Measurements from ENCODE around the gene CPSF3. TPM values are rescaled to one million over a fixed set of nuclear protein-coding genes. Genes with fewer than 3 reads are reported as not detected.
A peak's percentile ranks its signal among the peaks of the same experiment; 100 is the strongest.
"Not testable (repeated sequence)": the region's sequence is repeated elsewhere in the genome, so short reads cannot be mapped to it uniquely, and the experiment has no call there.

CPSF3 gene
- total RNA-seq, 1 donor from 2014 or later, result 86.4 TPM

GRCh38 chr2:9391961-9392720, 31.3 kb upstream of the CPSF3 start:
- H3K4me1 Mint-ChIP-seq, result peaks cover 14% of the 10 kb centered on the region
- H3K36me3 Mint-ChIP-seq (ENCODE audit: low read depth), result peaks cover 9% of the 10 kb centered on the region
- no peak for DNase-seq (ENCODE audit: low read depth, low spot score)
- TF ChIP-seq CTCF (conservative IDR thresholded peaks at IDR 0.05), result no peak
- no peaks in the 10 kb centered on the region for H3K9me3 Mint-ChIP-seq
- no peaks in the 10 kb centered on the region for H3K27me3 Mint-ChIP-seq (ENCODE audit: low read depth)
- H3K4me3 Mint-ChIP-seq, result no peak overlapping the region
- peak overlapping the region; percentile 43 for H3K27ac Mint-ChIP-seq (ENCODE audit: unreplicated experiment)

- H3K27ac Mint-ChIP-seq (ENCODE audit: unreplicated experiment), result peak overlapping the region; percentile 75
- no peak overlapping the region for H3K4me3 Mint-ChIP-seq
- no peaks in the 10 kb centered on the region for H3K9me3 Mint-ChIP-seq
- peaks cover 9% of the 10 kb centered on the region for H3K36me3 Mint-ChIP-seq (ENCODE audit: low read depth)
- DNase-seq (ENCODE audit: low read depth, low spot score), result no peak
- H3K4me1 Mint-ChIP-seq, result peaks cover 14% of the 10 kb centered on the region
- no peak for TF ChIP-seq CTCF (conservative IDR thresholded peaks at IDR 0.05)
- H3K27me3 Mint-ChIP-seq (ENCODE audit: low read depth), result no peaks in the 10 kb centered on the region
Observed at GRCh38 chr2:9392898-9393765, 30.3 kb upstream of the CPSF3 start.

GRCh38 chr2:9394816-9395215, 28.6 kb upstream of the CPSF3 start:
- Mint-ChIP-seq H3K27ac (ENCODE audit: unreplicated experiment) (no peak overlapping the region), H3K4me1 (peaks cover 25% of the 10 kb centered on the region), H3K36me3 (ENCODE audit: low read depth) (peaks cover 9% of the 10 kb centered on the region), H3K27me3 (ENCODE audit: low read depth) (no peaks in the 10 kb centered on the region), H3K9me3 (no peaks in the 10 kb centered on the region), H3K4me3 (no peak overlapping the region)
- DNase-seq (ENCODE audit: low read depth, low spot score), result no peak
- TF ChIP-seq CTCF (conservative IDR thresholded peaks at IDR 0.05), result no peak

GRCh38 chr2:9397201-9397600, 26.3 kb upstream of the CPSF3 start:
- Mint-ChIP-seq H3K4me1 (peaks cover 25% of the 10 kb centered on the region), H3K27me3 (ENCODE audit: low read depth) (no peaks in the 10 kb centered on the region), H3K9me3 (no peaks in the 10 kb centered on the region), H3K4me3 (no peak overlapping the region), H3K27ac (ENCODE audit: unreplicated experiment) (no peak overlapping the region), H3K36me3 (ENCODE audit: low read depth) (peaks cover 5% of the 10 kb centered on the region)
- TF ChIP-seq CTCF (conservative IDR thresholded peaks at IDR 0.05), result no peak
- no peak for DNase-seq (ENCODE audit: low read depth, low spot score)

- H3K36me3 Mint-ChIP-seq (ENCODE audit: low read depth); DNase-seq (ENCODE audit: low read depth, low spot score); H3K9me3 Mint-ChIP-seq; H3K27me3 Mint-ChIP-seq (ENCODE audit: low read depth); H3K27ac Mint-ChIP-seq (ENCODE audit: unreplicated experiment); H3K4me3 Mint-ChIP-seq: not testable (repeated sequence)
- H3K4me1 Mint-ChIP-seq, result peaks cover 16% of the 10 kb centered on the region
Observed at GRCh38 chr2:9398251-9398650, 25.2 kb upstream of the CPSF3 start.
